OCI-LY7 (cell line): Measurements from ENCODE around the gene GP1BB. TPM values are rescaled to one million over a fixed set of nuclear protein-coding genes. Genes with fewer than 3 reads are reported as not detected.

Experiments used
- BruUV-seq: library from RNA; stranded (reverse); fragments of 400-500 nt; replicated peaks from 2 replicates; lab custom pipeline; 2021; lab: Mats Ljungman, UMichigan
- CTCF ChIA-PET: fragments of 300-600 bp; sonication (Branson Sonifier 250); formaldehyde crosslinking; loops from one replicate; lab custom pipeline; 2022; ENCODE audit warnings: antibody characterized with exemption; ENCODE audit not compliant: unreplicated experiment; lab: Charles Lee
- POLR2A ChIA-PET: fragments of 300-600 bp; sonication (Branson Sonifier 250); formaldehyde crosslinking; loops from one replicate; lab custom pipeline; 2022; ENCODE audit warnings: antibody characterized with exemption; lab: Charles Lee
- DNase-seq: peaks from one replicate; pipeline ENCODE4 v3.0.0-alpha.2; 2015; ENCODE audit warnings: low spot score
- H2AFZ ChIP-seq: fragments of 200-600 bp; sonication (generic), shearing (Covaris generic); 2 replicates; pipeline ENCODE4 v1.6.1; 2014; ENCODE audit warnings: mild to moderate bottlenecking, antibody characterized with exemption, low read length, moderate library complexity
- H3K27ac ChIP-seq: fragments of 200-600 bp; sonication (generic); 2 replicates; pipeline ENCODE4 v1.5.1; 2014; ENCODE audit warnings: mixed run types, low read depth, mild to moderate bottlenecking, moderate library complexity, low read length, inconsistent platforms; ENCODE audit not compliant: poor library complexity, severe bottlenecking
- H3K36me3 ChIP-seq: fragments of 200-600 bp; sonication (generic); 2 replicates; pipeline ENCODE4 v1.6.1; 2014; ENCODE audit warnings: mild to moderate bottlenecking, antibody characterized with exemption, low read length, moderate library complexity, mixed read lengths; ENCODE audit not compliant: insufficient read depth
- H3K4me1 ChIP-seq: fragments of 200-600 bp; sonication (generic); 2 replicates; pipeline ENCODE4 v1.5.1; 2014; ENCODE audit warnings: mild to moderate bottlenecking, low read length; ENCODE audit not compliant: insufficient read depth, poor library complexity, severe bottlenecking
- H3K4me2 ChIP-seq: fragments of 200-600 bp; sonication (generic); 2 replicates; pipeline ENCODE4 v1.6.1; 2014; ENCODE audit warnings: mild to moderate bottlenecking, low read length
- H3K4me3 ChIP-seq: fragments of 200-600 bp; sonication (generic); 2 replicates; pipeline ENCODE4 v1.5.1; 2014; ENCODE audit warnings: mild to moderate bottlenecking, low read depth, low read length; ENCODE audit not compliant: poor library complexity, severe bottlenecking
- H3K79me2 ChIP-seq: fragments of 200-600 bp; sonication (generic); 2 replicates; pipeline ENCODE4 v1.6.1; 2016; ENCODE audit warnings: low read depth, mild to moderate bottlenecking, low read length, moderate library complexity, mixed read lengths; ENCODE audit not compliant: insufficient read depth
- H3K9me2 ChIP-seq: fragments of 200-600 bp; sonication (generic); 2 replicates; pipeline ENCODE4 v1.6.1; 2016; ENCODE audit warnings: mild to moderate bottlenecking, low read length, mixed read lengths; ENCODE audit not compliant: insufficient read depth
- H3K9me3 ChIP-seq: fragments of 200-600 bp; sonication (generic); 2 replicates; pipeline ENCODE4 v1.6.1; 2014; ENCODE audit warnings: mild to moderate bottlenecking, mixed run types, low read length, mixed read lengths
- H4K20me1 ChIP-seq: fragments of 200-600 bp; sonication (generic); 2 replicates; pipeline ENCODE4 v1.6.1; 2014; ENCODE audit warnings: mild to moderate bottlenecking, antibody characterized with exemption, low read length, moderate library complexity, mixed read lengths; ENCODE audit not compliant: insufficient read depth
- CTCF ChIP-seq: fragments of 200-600 bp; sonication (generic); conservative IDR thresholded peaks from 2 replicates; pipeline ENCODE4 v1.5.1; 2014; ENCODE audit warnings: mild to moderate bottlenecking, antibody characterized with exemption, low read length, moderate library complexity, mixed read lengths
- EZH2phosphoT487 ChIP-seq: fragments of 200-600 bp; sonication (generic); IDR thresholded peaks from 2 replicates; pipeline ENCODE4 v1.6.1; 2018; ENCODE audit warnings: low read depth, borderline replicate concordance, mild to moderate bottlenecking, mixed run types, antibody characterized with exemption, low read length, moderate library complexity, mixed read lengths
- intact Hi-C: fragments of 100-400 bp; cut with micrococcal nuclease; formaldehyde crosslinking; loops from one replicate; pipeline ENCODE4 v1.10.0; 2022; ENCODE audit not compliant: unreplicated experiment
- total RNA-seq, 2 experiments: library from RNA; depleted of rRNA in 1 of 2; stranded (reverse); fragments of >200 nt in 1 of 2; shearing (Covaris generic) in 1 of 2; gene quantifications; 2 replicates each; pipeline ENCODE4 v1.2.3, GENCODE V29; 2014 to 2022

Gene GP1BB
- total RNA-seq, 2 experiments from 2014 or later = not detected

DNA sequence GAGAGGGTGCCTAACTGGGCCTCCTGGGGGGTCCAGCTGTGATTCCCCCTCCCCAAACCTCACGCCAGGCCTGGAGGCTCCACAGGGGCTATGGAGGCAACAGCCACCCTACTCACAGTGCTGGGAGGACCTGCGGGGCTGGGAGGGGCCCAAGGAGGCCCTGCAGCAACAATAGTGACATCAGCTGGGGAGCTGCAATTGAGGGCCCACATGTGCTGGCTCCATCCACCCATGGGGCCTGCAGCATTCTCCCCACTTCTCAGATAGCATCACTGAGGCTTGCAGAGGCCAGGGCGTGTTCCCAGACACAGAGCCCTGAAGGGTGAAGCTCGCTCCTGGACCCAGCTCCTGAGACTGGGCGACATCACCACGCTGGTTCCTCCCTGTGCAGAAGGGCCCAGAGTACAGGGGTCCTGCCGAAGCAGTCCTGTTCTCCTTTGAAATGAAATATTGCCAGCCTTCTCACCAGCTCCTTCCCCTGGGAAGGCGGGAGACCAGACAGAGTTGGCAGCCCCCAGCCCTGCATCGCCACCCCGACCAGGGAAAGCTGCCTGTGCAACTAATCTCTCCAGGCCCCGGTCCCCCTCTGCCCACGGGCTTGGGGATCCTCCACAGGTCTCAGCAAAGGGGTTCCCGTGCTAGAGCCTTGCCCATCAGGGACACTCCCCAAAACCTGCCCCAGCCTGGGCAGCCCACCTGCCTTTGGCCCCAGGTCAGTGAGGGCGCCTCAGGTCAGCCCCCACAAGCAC, 28.3 kb downstream of the GP1BB start:
- Histone ChIP-seq H3K79me2 (no peaks in the 10 kb centered on the region), H3K4me2 (no peak overlapping the region), H3K36me3 (no peaks in the 10 kb centered on the region), H3K27ac (no peak overlapping the region), H2AFZ (no peak overlapping the region), H3K9me3 (no peaks in the 10 kb centered on the region), H4K20me1 (no peaks in the 10 kb centered on the region), H3K9me2 (no peaks in the 10 kb centered on the region), H3K4me1 (peaks cover 10% of the 10 kb centered on the region), H3K4me3 (no peak overlapping the region)
- no TSS peak for BruUV-seq
- ChIA-PET POLR2A (no interaction called here), CTCF (no interaction called here)
- TF ChIP-seq CTCF (no peak), EZH2phosphoT487 (no peak)
- intact Hi-C loops = no loop called here
- no peak for DNase-seq

GRCh38 chr22:19753090-19753842, 29.9 kb downstream of the GP1BB start:
- ChIA-PET POLR2A (interaction anchor here (0.6 to 0.8 kb wide), 2 partner anchors 29 to 205 kb away, joined by 3 read pairs; no protein-coding TSS in a partner anchor), CTCF (no interaction called here)
- Histone ChIP-seq H2AFZ (no peak overlapping the region), H3K27ac (no peak overlapping the region), H3K9me3 (no peaks in the 10 kb centered on the region), H3K4me3 (no peak overlapping the region), H3K4me2 (no peak overlapping the region), H3K4me1 (peaks cover 24% of the 10 kb centered on the region), H3K79me2 (no peaks in the 10 kb centered on the region), H3K9me2 (no peaks in the 10 kb centered on the region), H3K36me3 (no peaks in the 10 kb centered on the region), H4K20me1 (no peaks in the 10 kb centered on the region)
- no TSS peak for BruUV-seq
- intact Hi-C loops = no loop called here
- DNase-seq = no peak
- TF ChIP-seq EZH2phosphoT487 (no peak), CTCF (peak; percentile 59)
